GM23248 (cell line): Measurements from ENCODE around the gene PDGFC.

Experiments
- EZH2 ChIP-seq: fragments of 200-600 bp; sonication (generic); IDR thresholded peaks from 2 replicates; pipeline ENCODE4 v1.6.1; 2018; ENCODE audit warnings: antibody characterized with exemption, mild to moderate bottlenecking; ENCODE audit not compliant: insufficient read depth, poor library complexity, severe bottlenecking
- EZH2phosphoT487 ChIP-seq: fragments of 200-600 bp; sonication (generic); IDR thresholded peaks from 2 replicates; pipeline ENCODE4 v1.6.1; 2018; ENCODE audit warnings: antibody characterized with exemption, moderate library complexity, mild to moderate bottlenecking, low read depth; ENCODE audit not compliant: insufficient read depth

DNA sequence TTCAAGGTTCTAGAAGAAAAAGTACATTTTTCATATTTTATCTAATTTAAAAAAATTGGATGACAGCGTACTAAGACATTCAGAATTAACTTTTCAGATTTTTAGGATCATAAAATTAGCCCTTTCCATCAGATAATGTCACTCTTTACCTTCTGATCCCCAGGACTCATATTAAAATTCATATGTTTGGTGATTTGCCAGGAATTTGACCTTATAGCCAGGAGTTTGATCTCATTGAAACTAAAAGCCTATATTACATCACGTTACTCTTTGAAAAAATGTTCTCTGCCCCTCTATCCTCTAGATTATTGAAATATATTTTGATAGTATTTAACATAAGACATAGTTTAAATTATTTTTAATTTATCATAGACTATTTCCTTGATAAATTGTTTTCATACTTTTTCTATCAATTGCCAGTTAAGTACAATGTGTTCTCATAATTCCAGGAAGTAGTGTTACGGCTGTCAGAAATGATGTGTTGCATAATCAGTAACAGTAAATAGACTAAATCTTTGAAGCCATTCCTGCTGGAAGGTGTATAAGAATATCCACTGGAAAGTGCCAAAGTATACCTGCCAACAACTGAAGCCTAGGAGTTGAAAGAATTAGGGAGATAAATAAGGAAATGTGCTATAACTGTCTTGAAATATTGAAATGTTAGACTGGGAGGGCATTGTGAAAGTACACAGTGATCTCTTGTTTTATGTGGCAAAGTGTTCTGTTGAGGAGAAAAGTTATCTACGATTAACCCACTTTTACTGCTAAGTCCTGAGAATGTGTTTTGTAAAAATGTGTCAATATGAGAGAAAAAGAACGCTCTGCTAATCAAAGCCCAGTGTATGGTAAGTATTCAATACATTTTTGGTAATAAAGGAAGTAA, 32.9 kb upstream of the PDGFC start:
- TF ChIP-seq EZH2 (no peak), EZH2phosphoT487 (no peak)
